HepG2 (cell line): ENCODE data around the gene ANKRD61. TPM values are rescaled to one million over a fixed set of nuclear protein-coding genes. Genes with fewer than 3 reads are reported as not detected.

Source experiments
- ATRX ChIP-seq: sonication (generic); formaldehyde crosslinking; IDR thresholded peaks from 2 replicates; pipeline ENCODE4 v1.4.0; 2020; ENCODE audit warnings: missing genetic modification reagents, borderline replicate concordance
- BRD4 ChIP-seq: sonication (generic); formaldehyde crosslinking; IDR thresholded peaks from 2 replicates; pipeline ENCODE4 v1.4.0; 2020; ENCODE audit warnings: missing genetic modification reagents
- HES4 ChIP-seq: sonication (generic); formaldehyde crosslinking; IDR thresholded peaks from 2 replicates; pipeline ENCODE4 v1.9.0; 2021; ENCODE audit warnings: mild to moderate bottlenecking, missing genetic modification reagents, borderline replicate concordance
- HOXD1 ChIP-seq: sonication (generic); formaldehyde crosslinking; IDR thresholded peaks from 2 replicates; pipeline ENCODE4 v1.5.0; 2020; ENCODE audit warnings: missing genetic modification reagents
- MYC ChIP-seq: sonication (generic); formaldehyde crosslinking; IDR thresholded peaks from 2 replicates; pipeline ENCODE4 v1.9.0; 2021; ENCODE audit warnings: missing genetic modification reagents, borderline replicate concordance
- NFE2 ChIP-seq: sonication (generic); formaldehyde crosslinking; IDR thresholded peaks from 2 replicates; pipeline ENCODE4 v1.4.0; 2020; ENCODE audit warnings: missing genetic modification reagents
- NFE2L1 ChIP-seq: sonication (generic); formaldehyde crosslinking; IDR thresholded peaks from 2 replicates; pipeline ENCODE4 v1.4.0; 2020; ENCODE audit warnings: missing genetic modification reagents, mild to moderate bottlenecking, borderline replicate concordance
- NFYB ChIP-seq: sonication (generic); formaldehyde crosslinking; IDR thresholded peaks from 2 replicates; pipeline ENCODE4 v1.4.0; 2020; ENCODE audit warnings: missing genetic modification reagents
- RAD21 ChIP-seq: fragments of 450-650 bp; formaldehyde crosslinking; IDR thresholded peaks from 2 replicates; pipeline ENCODE4 v1.5.0; 2020; ENCODE audit warnings: mild to moderate bottlenecking
- RFXANK ChIP-seq: IDR thresholded peaks from 2 replicates; pipeline ENCODE4 v1.6.1; 2016
- RNF2 ChIP-seq: fragments of 450-650 bp; conservative IDR thresholded peaks from 2 replicates; pipeline ENCODE4 v1.6.1; 2016; ENCODE audit warnings: low read depth
- SETDB1 ChIP-seq: sonication (generic); formaldehyde crosslinking; IDR thresholded peaks from 2 replicates; pipeline ENCODE4 v1.5.1; 2020; ENCODE audit warnings: missing genetic modification reagents, mild to moderate bottlenecking, borderline replicate concordance
- SMAD3 ChIP-seq: sonication (generic); formaldehyde crosslinking; IDR thresholded peaks from 2 replicates; pipeline ENCODE4 v1.4.0; 2020; ENCODE audit warnings: missing genetic modification reagents
- SMAD9 ChIP-seq: sonication (generic); formaldehyde crosslinking; IDR thresholded peaks from 2 replicates; pipeline ENCODE4 v1.5.1; 2020; ENCODE audit warnings: mild to moderate bottlenecking, missing genetic modification reagents
- SRF ChIP-seq: IDR thresholded peaks from 2 replicates; pipeline ENCODE4 v1.6.1; 2011; ENCODE audit warnings: mild to moderate bottlenecking, low read depth, low read length, moderate library complexity
- TARDBP ChIP-seq: sonication (generic); formaldehyde crosslinking; IDR thresholded peaks from 2 replicates; pipeline ENCODE4 v1.8.0; 2022; ENCODE audit warnings: mild to moderate bottlenecking, missing genetic modification reagents
- ZBTB42 ChIP-seq: sonication (generic); formaldehyde crosslinking; IDR thresholded peaks from 2 replicates; pipeline ENCODE4 v1.5.0; 2020; ENCODE audit warnings: mild to moderate bottlenecking, missing genetic modification reagents
- ZC3H13 ChIP-seq: sonication (generic); formaldehyde crosslinking; IDR thresholded peaks from 2 replicates; pipeline ENCODE4 v1.8.1; 2023; ENCODE audit warnings: mild to moderate bottlenecking, missing genetic modification reagents, moderate library complexity
- ZNF205 ChIP-seq: IDR thresholded peaks from 2 replicates; pipeline ENCODE4 v1.6.1; 2018; ENCODE audit warnings: missing biosample characterization, missing genetic modification reagents
- ZNF224 ChIP-seq: sonication (generic); formaldehyde crosslinking; IDR thresholded peaks from 2 replicates; pipeline ENCODE4 v1.5.0; 2020; ENCODE audit warnings: mild to moderate bottlenecking, missing genetic modification reagents
- ZNF234 ChIP-seq: sonication (generic); formaldehyde crosslinking; conservative IDR thresholded peaks from 2 replicates; pipeline ENCODE4 v1.5.1; 2020; ENCODE audit warnings: mild to moderate bottlenecking, missing genetic modification reagents
- ZNF451 ChIP-seq: sonication (generic); formaldehyde crosslinking; IDR thresholded peaks from 2 replicates; pipeline ENCODE4 v1.5.0; 2020; ENCODE audit warnings: mild to moderate bottlenecking, missing genetic modification reagents
- ZNF577 ChIP-seq: sonication (generic); formaldehyde crosslinking; IDR thresholded peaks from 2 replicates; pipeline ENCODE4 v1.4.0; 2020; ENCODE audit warnings: mild to moderate bottlenecking, low read depth, missing genetic modification reagents, borderline replicate concordance
- ZNF75D ChIP-seq: sonication (generic); formaldehyde crosslinking; IDR thresholded peaks from 2 replicates; pipeline ENCODE4 v1.8.1; 2023; ENCODE audit warnings: missing genetic modification reagents, mild to moderate bottlenecking, borderline replicate concordance
- ZNF775 ChIP-seq: sonication (generic); formaldehyde crosslinking; IDR thresholded peaks from 2 replicates; pipeline ENCODE4 v1.4.0; 2020; ENCODE audit warnings: missing genetic modification reagents, mild to moderate bottlenecking, moderate library complexity, borderline replicate concordance
- ZNF792 ChIP-seq: IDR thresholded peaks from 2 replicates; pipeline ENCODE4 v1.6.1; 2016
- ZNF879 ChIP-seq: sonication (generic); formaldehyde crosslinking; IDR thresholded peaks from 2 replicates; pipeline ENCODE4 v1.8.1; 2023; ENCODE audit warnings: missing genetic modification reagents
- polyA plus RNA-seq, 8 experiments: library from polyadenylated mRNA; depleted of rRNA in 3 of 8; stranded (reverse) in 7 of 8; unstranded in 1 of 8; fragments of >200 nt; fragmentation: Illumina TruSeq in 4 of 8; extraction: Trizol in 4 of 8; gene quantifications; 2 replicates each; pipeline versions ENCODE4 v1.2.1 to v1.2.3, GENCODE V29; 2011 to 2016; ENCODE audit warnings: low read depth in 4 of 8, missing spikeins in 1 of 8, mixed read lengths in 1 of 8; ENCODE audit not compliant: insufficient read depth in 1 of 8
- total RNA-seq, 5 experiments: library from RNA; depleted of rRNA; stranded (reverse); fragments of >200 nt; fragmentation: Illumina TruSeq; extraction: Trizol; gene quantifications; 2 replicates each; pipeline ENCODE4 v1.2.3, GENCODE V29; 2016; ENCODE audit warnings: low read depth in 1 of 5
- TF ChIP-seq, protein P1 (sequence below): sonication (generic); formaldehyde crosslinking; IDR thresholded peaks from 2 replicates; pipeline ENCODE4 v1.4.0; 2020; ENCODE audit warnings: mild to moderate bottlenecking, missing genetic modification reagents
- TF ChIP-seq, protein P2 (sequence below): sonication (generic); formaldehyde crosslinking; IDR thresholded peaks from 2 replicates; pipeline ENCODE4 v1.4.0; 2020; ENCODE audit warnings: missing genetic modification reagents, mild to moderate bottlenecking, borderline replicate concordance

Gene ANKRD61
- total and polyA plus RNA-seq, 2 of the 13 experiments (the other 11 are each of a cell fraction or from before 2014, with no cell fraction given), result 0.13 TPM; not detected in 1

DNA sequence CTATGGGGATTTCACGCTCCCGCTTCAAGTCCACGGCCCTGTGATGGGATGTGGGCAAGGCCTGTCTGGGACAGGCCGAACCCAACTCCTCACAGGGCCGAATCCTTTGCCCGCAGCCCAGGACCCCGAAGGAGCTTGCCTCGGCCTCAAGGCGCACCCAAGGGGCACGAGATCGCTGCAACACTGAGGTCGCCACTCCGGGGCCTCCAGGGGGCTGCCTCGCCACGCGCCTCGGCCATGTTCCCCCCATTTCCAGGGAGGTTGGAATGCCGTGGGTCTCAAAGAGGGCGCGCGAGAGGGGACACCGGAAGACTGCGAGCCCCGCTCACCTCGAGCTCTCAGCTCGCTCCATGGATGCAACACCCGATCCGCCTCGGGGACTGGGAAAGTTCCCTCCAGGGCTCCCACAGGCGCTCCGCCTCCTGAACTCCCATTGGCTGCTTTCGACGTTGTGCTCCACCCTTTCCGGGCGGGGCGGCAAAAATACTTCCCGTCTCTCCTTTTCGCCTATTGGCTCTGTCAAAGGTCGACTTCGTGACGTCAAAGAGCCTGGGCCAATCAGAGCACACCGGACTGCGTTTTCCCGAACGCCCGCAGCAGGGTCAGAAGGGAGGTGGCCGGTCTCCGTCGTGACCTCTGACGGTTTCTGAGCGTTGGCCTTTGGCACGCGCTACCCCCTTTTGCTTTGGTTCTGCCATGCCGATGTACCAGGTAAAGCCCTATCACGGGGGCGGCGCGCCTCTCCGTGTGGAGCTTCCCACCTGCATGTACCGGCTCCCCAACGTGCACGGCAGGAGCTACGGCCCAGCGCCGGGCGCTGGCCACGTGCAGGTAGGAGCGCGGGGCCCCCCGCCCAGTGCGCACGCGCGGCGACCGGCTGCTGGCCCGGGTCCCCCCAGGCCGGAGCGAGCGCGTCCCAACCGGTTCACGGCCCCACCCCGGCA, 22.2 kb upstream of the ANKRD61 start, which contains the start of the genes AIMP2 and PMS2 (continued):
- TF ChIP-seq RAD21 (CRISPR knock-in tag) (peak; percentile 77), SETDB1 (CRISPR knock-in tag) (peak; percentile 95), SMAD3 (CRISPR knock-in tag) (peak; percentile 96), ZC3H13 (CRISPR knock-in tag) (peak; percentile 99), ZBTB42 (peak; percentile 97), SRF (no peak), ZNF792 (peak; percentile 92; the same call in 1 of the 2 replicates), NFE2 (CRISPR knock-in tag) (0 out of 2 replicates have a peak, but pooled peaks have one; percentile 22), BRD4 (CRISPR knock-in tag) (peak; percentile 90), ATRX (CRISPR knock-in tag) (0 out of 2 replicates have a peak, but pooled peaks have one; percentile 78), ZNF224 (CRISPR knock-in tag) (peak; percentile 100; the same call in 1 of the 2 replicates), ZNF451 (CRISPR knock-in tag) (peak; percentile 100), ZNF205 (peak; percentile 67; the same call in 1 of the 2 replicates), ZNF879 (CRISPR knock-in tag) (peak; percentile 100), HOXD1 (peak; percentile 98), NFE2L1 (peak; percentile 92), TARDBP (CRISPR knock-in tag) (peak; percentile 76), ZNF75D (CRISPR knock-in tag) (0 out of 2 replicates have a peak, but pooled peaks have one; percentile 19), RNF2 (peak; percentile 100), HES4 (CRISPR knock-in tag) (peak; percentile 100), RFXANK (CRISPR knock-in tag) (peak; percentile 96), ZNF775 (CRISPR knock-in tag) (peak; percentile 96; the same call in 1 of the 2 replicates), MYC (CRISPR knock-in tag) (peak; percentile 100), ZNF234 (peak; percentile 100), ZNF577 (CRISPR knock-in tag) (peak; percentile 98), NFYB (CRISPR knock-in tag) (peak; percentile 99), SMAD9 (CRISPR knock-in tag) (peak; percentile 97)
- TF ChIP-seq, protein P1, sequence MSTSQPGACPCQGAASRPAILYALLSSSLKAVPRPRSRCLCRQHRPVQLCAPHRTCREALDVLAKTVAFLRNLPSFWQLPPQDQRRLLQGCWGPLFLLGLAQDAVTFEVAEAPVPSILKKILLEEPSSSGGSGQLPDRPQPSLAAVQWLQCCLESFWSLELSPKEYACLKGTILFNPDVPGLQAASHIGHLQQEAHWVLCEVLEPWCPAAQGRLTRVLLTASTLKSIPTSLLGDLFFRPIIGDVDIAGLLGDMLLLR (CRISPR knock-in tag), result peak; percentile 100
- TF ChIP-seq, protein P2, sequence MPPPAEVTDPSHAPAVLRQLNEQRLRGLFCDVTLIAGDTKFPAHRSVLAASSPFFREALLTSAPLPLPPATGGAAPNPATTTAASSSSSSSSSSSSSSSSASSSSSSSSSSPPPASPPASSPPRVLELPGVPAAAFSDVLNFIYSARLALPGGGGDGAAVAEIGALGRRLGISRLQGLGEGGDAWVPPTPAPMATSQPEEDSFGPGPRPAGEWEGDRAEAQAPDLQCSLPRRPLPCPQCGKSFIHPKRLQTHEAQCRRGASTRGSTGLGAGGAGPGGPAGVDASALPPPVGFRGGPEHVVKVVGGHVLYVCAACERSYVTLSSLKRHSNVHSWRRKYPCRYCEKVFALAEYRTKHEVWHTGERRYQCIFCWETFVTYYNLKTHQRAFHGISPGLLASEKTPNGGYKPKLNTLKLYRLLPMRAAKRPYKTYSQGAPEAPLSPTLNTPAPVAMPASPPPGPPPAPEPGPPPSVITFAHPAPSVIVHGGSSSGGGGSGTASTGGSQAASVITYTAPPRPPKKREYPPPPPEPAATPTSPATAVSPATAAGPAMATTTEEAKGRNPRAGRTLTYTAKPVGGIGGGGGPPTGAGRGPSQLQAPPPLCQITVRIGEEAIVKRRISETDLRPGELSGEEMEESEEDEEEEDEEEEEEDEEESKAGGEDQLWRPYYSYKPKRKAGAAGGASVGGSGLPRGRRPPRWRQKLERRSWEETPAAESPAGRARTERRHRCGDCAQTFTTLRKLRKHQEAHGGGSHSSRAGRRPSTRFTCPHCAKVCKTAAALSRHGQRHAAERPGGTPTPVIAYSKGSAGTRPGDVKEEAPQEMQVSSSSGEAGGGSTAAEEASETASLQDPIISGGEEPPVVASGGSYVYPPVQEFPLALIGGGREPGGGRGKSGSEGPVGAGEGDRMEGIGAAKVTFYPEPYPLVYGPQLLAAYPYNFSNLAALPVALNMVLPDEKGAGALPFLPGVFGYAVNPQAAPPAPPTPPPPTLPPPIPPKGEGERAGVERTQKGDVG (CRISPR knock-in tag), result peak; percentile 98
